Measurements from ENCODE around the gene PMM2.
A peak's percentile ranks its signal among the peaks of the same experiment; 100 is the strongest.
"Not testable (repeated sequence)": the region's sequence is repeated elsewhere in the genome, so short reads cannot be mapped to it uniquely, and the experiment has no call there.

The PMM2 gene

GRCh38 chr16:8797364-8798173 lies at the start of gene PMM2, which contains the start of gene TMEM186:
Gene PMM2, plus strand, starts transcription at chr16:8797839. Its CDS starts 44 bp downstream, at chr16:8797883.
Gene TMEM186, minus strand, starts transcription at chr16:8797639. Its CDS starts 25 bp downstream, at chr16:8797614.
- peak; percentile 96 for DNase-seq (ENCODE audit: low spot score)

- not testable (repeated sequence) for DNase-seq (ENCODE audit: low spot score)
These were observed 48.7 kb upstream of the PMM2 start for GRCh38 chr16:8748944-8749343.

- DNase-seq (ENCODE audit: low spot score) = no peak
These were observed 45.9 kb upstream of the PMM2 start for GRCh38 chr16:8751481-8752311.

GRCh38 chr16:8752706-8753105 lies 44.9 kb upstream of the PMM2 start:
- DNase-seq (ENCODE audit: low spot score) = no peak

GRCh38 chr16:8753416-8754054 lies 44.1 kb upstream of the PMM2 start:
- no peak for DNase-seq (ENCODE audit: low spot score)

GRCh38 chr16:8756755-8757154 lies 40.9 kb upstream of the PMM2 start:
- DNase-seq (ENCODE audit: low spot score) = no peak

- DNase-seq (ENCODE audit: low spot score) = no peak
These were observed 39.6 kb upstream of the PMM2 start for GRCh38 chr16:8758022-8758421.

- no peak for DNase-seq (ENCODE audit: low spot score)
These were observed 37.6 kb upstream of the PMM2 start for GRCh38 chr16:8760021-8760420.

- no peak for DNase-seq (ENCODE audit: low spot score)
These were observed 36.6 kb upstream of the PMM2 start for GRCh38 chr16:8761078-8761477.

- no peak for DNase-seq (ENCODE audit: low spot score)
These were observed 35.4 kb upstream of the PMM2 start for GRCh38 chr16:8762254-8762653.

GRCh38 chr16:8763083-8763482 lies 34.6 kb upstream of the PMM2 start:
- DNase-seq (ENCODE audit: low spot score) = no peak

GRCh38 chr16:8763899-8764298 lies 33.7 kb upstream of the PMM2 start:
- no peak for DNase-seq (ENCODE audit: low spot score)

GRCh38 chr16:8764525-8765250 lies 33.0 kb upstream of the PMM2 start:
- no peak for DNase-seq (ENCODE audit: low spot score)

GRCh38 chr16:8767176-8767575 lies 30.5 kb upstream of the PMM2 start:
- no peak for DNase-seq (ENCODE audit: low spot score)

GRCh38 chr16:8768283-8768682 lies 29.4 kb upstream of the PMM2 start:
- no peak for DNase-seq (ENCODE audit: low spot score)

- DNase-seq (ENCODE audit: low spot score) = no peak
These were observed 28.9 kb upstream of the PMM2 start for GRCh38 chr16:8768692-8769091.

GRCh38 chr16:8773537-8773936 lies 24.1 kb upstream of the PMM2 start:
- no peak for DNase-seq (ENCODE audit: low spot score)

- DNase-seq (ENCODE audit: low spot score) = no peak
These were observed 23.4 kb upstream of the PMM2 start for GRCh38 chr16:8774208-8774607.

- no peak for DNase-seq (ENCODE audit: low spot score)
These were observed 22.3 kb upstream of the PMM2 start for GRCh38 chr16:8775359-8775758.

- DNase-seq (ENCODE audit: low spot score) = no peak
These were observed 21.5 kb upstream of the PMM2 start for GRCh38 chr16:8776129-8776584.

GRCh38 chr16:8777217-8777616 lies 20.4 kb upstream of the PMM2 start:
- no peak for DNase-seq (ENCODE audit: low spot score)

GRCh38 chr16:8781797-8782196 lies 15.8 kb upstream of the PMM2 start:
- DNase-seq (ENCODE audit: low spot score) = no peak

All from D341Med (cell line).